Measurements from ENCODE around the gene POFUT2.

POFUT2 gene

GRCh38 chr21:45231705-45232104 lies 56.0 kb downstream of the POFUT2 start (continued):
- TF ChIP-seq TSHZ2 (CRISPR knock-in tag; IDR thresholded peaks at IDR 0.05) (no peak), ZNF8 (CRISPR knock-in tag; IDR thresholded peaks at IDR 0.05) (no peak), ZNF565 (CRISPR knock-in tag; conservative IDR thresholded peaks at IDR 0.05; ENCODE audit: low read depth) (no peak), ZNF70 (CRISPR knock-in tag; IDR thresholded peaks at IDR 0.05) (no peak), ISL1 (CRISPR knock-in tag; IDR thresholded peaks at IDR 0.05) (no peak)

- ATAC-seq: no peak
- TF ChIP-seq PPARA (CRISPR knock-in tag; IDR thresholded peaks at IDR 0.05; ENCODE audit: borderline replicate concordance) (no peak), SNAI2 (CRISPR knock-in tag; IDR thresholded peaks at IDR 0.05) (no peak), GLIS3 (CRISPR knock-in tag; IDR thresholded peaks at IDR 0.05) (no peak), ZNF70 (CRISPR knock-in tag; IDR thresholded peaks at IDR 0.05) (no peak), ARNTL (CRISPR knock-in tag; IDR thresholded peaks at IDR 0.05; ENCODE audit: borderline replicate concordance, low read depth) (no peak), ESRRG (CRISPR knock-in tag; IDR thresholded peaks at IDR 0.05) (no peak), POU6F1 (CRISPR knock-in tag; IDR thresholded peaks at IDR 0.05; ENCODE audit: borderline replicate concordance, low read depth) (no peak), TCF4 (CRISPR knock-in tag; IDR thresholded peaks at IDR 0.05; ENCODE audit: borderline replicate concordance) (no peak), ZNF565 (CRISPR knock-in tag; conservative IDR thresholded peaks at IDR 0.05; ENCODE audit: low read depth) (no peak), PATZ1 (CRISPR knock-in tag; IDR thresholded peaks at IDR 0.05; ENCODE audit: borderline replicate concordance) (no peak), TSHZ2 (CRISPR knock-in tag; IDR thresholded peaks at IDR 0.05) (no peak), ZC3H10 (CRISPR knock-in tag; IDR thresholded peaks at IDR 0.05) (no peak), CSRNP3 (CRISPR knock-in tag; IDR thresholded peaks at IDR 0.05) (no peak), ZNF8 (CRISPR knock-in tag; IDR thresholded peaks at IDR 0.05) (no peak), RARB (CRISPR knock-in tag; IDR thresholded peaks at IDR 0.05) (no peak), CSDC2 (CRISPR knock-in tag; IDR thresholded peaks at IDR 0.05) (no peak), ZFP30 (CRISPR knock-in tag; IDR thresholded peaks at IDR 0.05) (no peak)
These were observed 58.9 kb downstream of the POFUT2 start for GRCh38 chr21:45228656-45229240.

- peak; percentile 92 for ATAC-seq
- TF ChIP-seq TOX (CRISPR knock-in tag; IDR thresholded peaks at IDR 0.05; ENCODE audit: borderline replicate concordance) (0 out of 2 replicates have a peak, but pooled peaks have one; percentile 22), BACH2 (CRISPR knock-in tag; IDR thresholded peaks at IDR 0.05; ENCODE audit: borderline replicate concordance) (no peak)
These were observed 59.5 kb downstream of the POFUT2 start for GRCh38 chr21:45228171-45228641.
